Measurements from ENCODE around the gene ADCY2. TPM values are rescaled to one million over a fixed set of nuclear protein-coding genes. Genes with fewer than 3 reads are reported as not detected.

The ADCY2 gene
- total and polyA plus RNA-seq, 2 experiments from 2014 or later: 23.8 to 74.9 TPM

DNA sequence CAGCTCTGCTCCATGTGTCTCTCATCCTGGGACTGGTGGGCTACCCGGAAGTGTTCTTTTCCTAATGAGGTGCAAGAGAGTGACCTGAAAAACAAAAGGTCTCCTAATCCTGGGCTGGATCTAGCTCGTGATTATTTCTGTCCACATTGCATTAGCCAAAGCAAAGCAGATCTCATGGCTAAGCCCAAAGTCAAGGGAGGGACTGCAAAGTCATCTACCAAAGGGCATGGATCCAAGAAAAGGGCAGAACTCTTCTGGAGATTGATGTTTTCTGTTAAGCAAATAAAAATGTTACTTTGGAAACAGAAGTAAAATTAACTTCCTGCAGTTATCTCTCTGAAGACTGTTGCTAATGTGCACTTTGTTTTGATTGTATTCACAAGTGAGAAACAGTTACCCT lies 229.8 kb downstream of the ADCY2 start:
- Histone ChIP-seq H3K36me3 (ENCODE audit: insufficient read depth) (peaks cover 21% of the 10 kb centered on the region), H4K20me1 (replicated peaks; ENCODE audit: insufficient read depth) (peaks cover 15% of the 10 kb centered on the region), H2AFZ (no peak overlapping the region), H3K4me2 (no peak overlapping the region), H3K4me1 (ENCODE audit: insufficient read depth) (peaks cover 7% of the 10 kb centered on the region), H3K79me2 (replicated peaks; ENCODE audit: insufficient read depth) (peaks cover 43% of the 10 kb centered on the region), H3K27ac (ENCODE audit: low read depth) (no peak overlapping the region), H3K27me3 (ENCODE audit: insufficient read depth) (no peaks in the 10 kb centered on the region), H3K9me2 (ENCODE audit: insufficient read depth) (peaks cover 4% of the 10 kb centered on the region; the same call in 1 of the 2 replicates), H3F3A (replicated peaks; ENCODE audit: low read depth) (no peaks in the 10 kb centered on the region), H3K4me3 (no peak overlapping the region)
- no peak overlapping the region for H3K27ac Mint-ChIP-seq
- ATAC-seq (no peak), DNase-seq (ENCODE audit: low spot score) (no peak)
- peaks cover 4% of the 10 kb centered on the region for H3K27me3 Mint-ChIP-seq (ENCODE audit: insufficient read depth, low read depth, poor library complexity)
- H3K4me1 Mint-ChIP-seq: peaks cover 15% of the 10 kb centered on the region; the same call in 2 of the 3 replicates
- TF ChIP-seq CREB1 (CRISPR knock-in tag; IDR thresholded peaks at IDR 0.05; ENCODE audit: low read depth) (no peak), ZNF114 (CRISPR knock-in tag; IDR thresholded peaks at IDR 0.05) (no peak), JUNB (IDR thresholded peaks at IDR 0.05; ENCODE audit: unreplicated experiment) (no peak), STAT1 (IDR thresholded peaks at IDR 0.05; ENCODE audit: unreplicated experiment) (no peak), POLR2AphosphoS5 (IDR thresholded peaks at IDR 0.05; ENCODE audit: low read depth) (no peak), EZH2 (IDR thresholded peaks at IDR 0.05; ENCODE audit: low read depth, unreplicated experiment) (no peak), EZH2phosphoT487 (IDR thresholded peaks at IDR 0.05; ENCODE audit: unreplicated experiment) (no peak), ZNF331 (CRISPR knock-in tag; IDR thresholded peaks at IDR 0.05; ENCODE audit: low read depth) (no peak), NANOG (IDR thresholded peaks at IDR 0.05; ENCODE audit: borderline replicate concordance) (no peak)
- TF ChIP-seq, protein P1, sequence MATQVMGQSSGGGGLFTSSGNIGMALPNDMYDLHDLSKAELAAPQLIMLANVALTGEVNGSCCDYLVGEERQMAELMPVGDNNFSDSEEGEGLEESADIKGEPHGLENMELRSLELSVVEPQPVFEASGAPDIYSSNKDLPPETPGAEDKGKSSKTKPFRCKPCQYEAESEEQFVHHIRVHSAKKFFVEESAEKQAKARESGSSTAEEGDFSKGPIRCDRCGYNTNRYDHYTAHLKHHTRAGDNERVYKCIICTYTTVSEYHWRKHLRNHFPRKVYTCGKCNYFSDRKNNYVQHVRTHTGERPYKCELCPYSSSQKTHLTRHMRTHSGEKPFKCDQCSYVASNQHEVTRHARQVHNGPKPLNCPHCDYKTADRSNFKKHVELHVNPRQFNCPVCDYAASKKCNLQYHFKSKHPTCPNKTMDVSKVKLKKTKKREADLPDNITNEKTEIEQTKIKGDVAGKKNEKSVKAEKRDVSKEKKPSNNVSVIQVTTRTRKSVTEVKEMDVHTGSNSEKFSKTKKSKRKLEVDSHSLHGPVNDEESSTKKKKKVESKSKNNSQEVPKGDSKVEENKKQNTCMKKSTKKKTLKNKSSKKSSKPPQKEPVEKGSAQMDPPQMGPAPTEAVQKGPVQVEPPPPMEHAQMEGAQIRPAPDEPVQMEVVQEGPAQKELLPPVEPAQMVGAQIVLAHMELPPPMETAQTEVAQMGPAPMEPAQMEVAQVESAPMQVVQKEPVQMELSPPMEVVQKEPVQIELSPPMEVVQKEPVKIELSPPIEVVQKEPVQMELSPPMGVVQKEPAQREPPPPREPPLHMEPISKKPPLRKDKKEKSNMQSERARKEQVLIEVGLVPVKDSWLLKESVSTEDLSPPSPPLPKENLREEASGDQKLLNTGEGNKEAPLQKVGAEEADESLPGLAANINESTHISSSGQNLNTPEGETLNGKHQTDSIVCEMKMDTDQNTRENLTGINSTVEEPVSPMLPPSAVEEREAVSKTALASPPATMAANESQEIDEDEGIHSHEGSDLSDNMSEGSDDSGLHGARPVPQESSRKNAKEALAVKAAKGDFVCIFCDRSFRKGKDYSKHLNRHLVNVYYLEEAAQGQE (IDR thresholded peaks at IDR 0.05; ENCODE audit: unreplicated experiment): no peak
- TF ChIP-seq, protein P2, sequence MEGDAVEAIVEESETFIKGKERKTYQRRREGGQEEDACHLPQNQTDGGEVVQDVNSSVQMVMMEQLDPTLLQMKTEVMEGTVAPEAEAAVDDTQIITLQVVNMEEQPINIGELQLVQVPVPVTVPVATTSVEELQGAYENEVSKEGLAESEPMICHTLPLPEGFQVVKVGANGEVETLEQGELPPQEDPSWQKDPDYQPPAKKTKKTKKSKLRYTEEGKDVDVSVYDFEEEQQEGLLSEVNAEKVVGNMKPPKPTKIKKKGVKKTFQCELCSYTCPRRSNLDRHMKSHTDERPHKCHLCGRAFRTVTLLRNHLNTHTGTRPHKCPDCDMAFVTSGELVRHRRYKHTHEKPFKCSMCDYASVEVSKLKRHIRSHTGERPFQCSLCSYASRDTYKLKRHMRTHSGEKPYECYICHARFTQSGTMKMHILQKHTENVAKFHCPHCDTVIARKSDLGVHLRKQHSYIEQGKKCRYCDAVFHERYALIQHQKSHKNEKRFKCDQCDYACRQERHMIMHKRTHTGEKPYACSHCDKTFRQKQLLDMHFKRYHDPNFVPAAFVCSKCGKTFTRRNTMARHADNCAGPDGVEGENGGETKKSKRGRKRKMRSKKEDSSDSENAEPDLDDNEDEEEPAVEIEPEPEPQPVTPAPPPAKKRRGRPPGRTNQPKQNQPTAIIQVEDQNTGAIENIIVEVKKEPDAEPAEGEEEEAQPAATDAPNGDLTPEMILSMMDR (conservative IDR thresholded peaks at IDR 0.05; ENCODE audit: low read depth in 2 of 2): no peak
- TF ChIP-seq, protein P3, sequence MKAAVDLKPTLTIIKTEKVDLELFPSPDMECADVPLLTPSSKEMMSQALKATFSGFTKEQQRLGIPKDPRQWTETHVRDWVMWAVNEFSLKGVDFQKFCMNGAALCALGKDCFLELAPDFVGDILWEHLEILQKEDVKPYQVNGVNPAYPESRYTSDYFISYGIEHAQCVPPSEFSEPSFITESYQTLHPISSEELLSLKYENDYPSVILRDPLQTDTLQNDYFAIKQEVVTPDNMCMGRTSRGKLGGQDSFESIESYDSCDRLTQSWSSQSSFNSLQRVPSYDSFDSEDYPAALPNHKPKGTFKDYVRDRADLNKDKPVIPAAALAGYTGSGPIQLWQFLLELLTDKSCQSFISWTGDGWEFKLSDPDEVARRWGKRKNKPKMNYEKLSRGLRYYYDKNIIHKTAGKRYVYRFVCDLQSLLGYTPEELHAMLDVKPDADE (IDR thresholded peaks at IDR 0.05): no peak
- TF ChIP-seq, protein P4, sequence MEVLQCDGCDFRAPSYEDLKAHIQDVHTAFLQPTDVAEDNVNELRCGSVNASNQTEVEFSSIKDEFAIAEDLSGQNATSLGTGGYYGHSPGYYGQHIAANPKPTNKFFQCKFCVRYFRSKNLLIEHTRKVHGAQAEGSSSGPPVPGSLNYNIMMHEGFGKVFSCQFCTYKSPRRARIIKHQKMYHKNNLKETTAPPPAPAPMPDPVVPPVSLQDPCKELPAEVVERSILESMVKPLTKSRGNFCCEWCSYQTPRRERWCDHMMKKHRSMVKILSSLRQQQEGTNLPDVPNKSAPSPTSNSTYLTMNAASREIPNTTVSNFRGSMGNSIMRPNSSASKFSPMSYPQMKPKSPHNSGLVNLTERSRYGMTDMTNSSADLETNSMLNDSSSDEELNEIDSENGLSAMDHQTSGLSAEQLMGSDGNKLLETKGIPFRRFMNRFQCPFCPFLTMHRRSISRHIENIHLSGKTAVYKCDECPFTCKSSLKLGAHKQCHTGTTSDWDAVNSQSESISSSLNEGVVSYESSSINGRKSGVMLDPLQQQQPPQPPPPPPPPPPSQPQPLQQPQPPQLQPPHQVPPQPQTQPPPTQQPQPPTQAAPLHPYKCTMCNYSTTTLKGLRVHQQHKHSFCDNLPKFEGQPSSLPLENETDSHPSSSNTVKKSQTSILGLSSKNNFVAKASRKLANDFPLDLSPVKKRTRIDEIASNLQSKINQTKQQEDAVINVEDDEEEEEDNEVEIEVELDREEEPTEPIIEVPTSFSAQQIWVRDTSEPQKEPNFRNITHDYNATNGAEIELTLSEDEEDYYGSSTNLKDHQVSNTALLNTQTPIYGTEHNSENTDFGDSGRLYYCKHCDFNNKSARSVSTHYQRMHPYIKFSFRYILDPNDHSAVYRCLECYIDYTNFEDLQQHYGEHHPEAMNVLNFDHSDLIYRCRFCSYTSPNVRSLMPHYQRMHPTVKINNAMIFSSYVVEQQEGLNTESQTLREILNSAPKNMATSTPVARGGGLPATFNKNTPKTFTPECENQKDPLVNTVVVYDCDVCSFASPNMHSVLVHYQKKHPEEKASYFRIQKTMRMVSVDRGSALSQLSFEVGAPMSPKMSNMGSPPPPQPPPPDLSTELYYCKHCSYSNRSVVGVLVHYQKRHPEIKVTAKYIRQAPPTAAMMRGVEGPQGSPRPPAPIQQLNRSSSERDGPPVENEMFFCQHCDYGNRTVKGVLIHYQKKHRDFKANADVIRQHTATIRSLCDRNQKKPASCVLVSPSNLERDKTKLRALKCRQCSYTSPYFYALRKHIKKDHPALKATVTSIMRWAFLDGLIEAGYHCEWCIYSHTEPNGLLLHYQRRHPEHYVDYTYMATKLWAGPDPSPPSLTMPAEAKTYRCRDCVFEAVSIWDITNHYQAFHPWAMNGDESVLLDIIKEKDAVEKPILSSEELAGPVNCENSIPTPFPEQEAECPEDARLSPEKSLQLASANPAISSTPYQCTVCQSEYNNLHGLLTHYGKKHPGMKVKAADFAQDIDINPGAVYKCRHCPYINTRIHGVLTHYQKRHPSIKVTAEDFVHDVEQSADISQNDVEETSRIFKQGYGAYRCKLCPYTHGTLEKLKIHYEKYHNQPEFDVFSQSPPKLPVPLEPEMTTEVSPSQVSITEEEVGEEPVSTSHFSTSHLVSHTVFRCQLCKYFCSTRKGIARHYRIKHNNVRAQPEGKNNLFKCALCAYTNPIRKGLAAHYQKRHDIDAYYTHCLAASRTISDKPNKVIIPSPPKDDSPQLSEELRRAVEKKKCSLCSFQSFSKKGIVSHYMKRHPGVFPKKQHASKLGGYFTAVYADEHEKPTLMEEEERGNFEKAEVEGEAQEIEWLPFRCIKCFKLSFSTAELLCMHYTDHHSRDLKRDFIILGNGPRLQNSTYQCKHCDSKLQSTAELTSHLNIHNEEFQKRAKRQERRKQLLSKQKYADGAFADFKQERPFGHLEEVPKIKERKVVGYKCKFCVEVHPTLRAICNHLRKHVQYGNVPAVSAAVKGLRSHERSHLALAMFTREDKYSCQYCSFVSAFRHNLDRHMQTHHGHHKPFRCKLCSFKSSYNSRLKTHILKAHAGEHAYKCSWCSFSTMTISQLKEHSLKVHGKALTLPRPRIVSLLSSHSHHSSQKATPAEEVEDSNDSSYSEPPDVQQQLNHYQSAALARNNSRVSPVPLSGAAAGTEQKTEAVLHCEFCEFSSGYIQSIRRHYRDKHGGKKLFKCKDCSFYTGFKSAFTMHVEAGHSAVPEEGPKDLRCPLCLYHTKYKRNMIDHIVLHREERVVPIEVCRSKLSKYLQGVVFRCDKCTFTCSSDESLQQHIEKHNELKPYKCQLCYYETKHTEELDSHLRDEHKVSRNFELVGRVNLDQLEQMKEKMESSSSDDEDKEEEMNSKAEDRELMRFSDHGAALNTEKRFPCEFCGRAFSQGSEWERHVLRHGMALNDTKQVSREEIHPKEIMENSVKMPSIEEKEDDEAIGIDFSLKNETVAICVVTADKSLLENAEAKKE (CRISPR knock-in tag; IDR thresholded peaks at IDR 0.05): no peak
- no peak overlapping the region for H3K4me3 Mint-ChIP-seq
- H3K9me3 Mint-ChIP-seq: no peaks in the 10 kb centered on the region
- peaks cover 44% of the 10 kb centered on the region for H3K36me3 Mint-ChIP-seq (ENCODE audit: low read depth)

Measured in GM23338 (cell line).